Hypothalamus (tissue), 51 donors: ENCODE results near the gene CCDC142.

Experiments
- DNase-seq, 51 donors: peaks; one replicate each; lab custom pipeline; 2025; lab: John Stamatoyannopoulos, UW

CCDC142 gene

DNA sequence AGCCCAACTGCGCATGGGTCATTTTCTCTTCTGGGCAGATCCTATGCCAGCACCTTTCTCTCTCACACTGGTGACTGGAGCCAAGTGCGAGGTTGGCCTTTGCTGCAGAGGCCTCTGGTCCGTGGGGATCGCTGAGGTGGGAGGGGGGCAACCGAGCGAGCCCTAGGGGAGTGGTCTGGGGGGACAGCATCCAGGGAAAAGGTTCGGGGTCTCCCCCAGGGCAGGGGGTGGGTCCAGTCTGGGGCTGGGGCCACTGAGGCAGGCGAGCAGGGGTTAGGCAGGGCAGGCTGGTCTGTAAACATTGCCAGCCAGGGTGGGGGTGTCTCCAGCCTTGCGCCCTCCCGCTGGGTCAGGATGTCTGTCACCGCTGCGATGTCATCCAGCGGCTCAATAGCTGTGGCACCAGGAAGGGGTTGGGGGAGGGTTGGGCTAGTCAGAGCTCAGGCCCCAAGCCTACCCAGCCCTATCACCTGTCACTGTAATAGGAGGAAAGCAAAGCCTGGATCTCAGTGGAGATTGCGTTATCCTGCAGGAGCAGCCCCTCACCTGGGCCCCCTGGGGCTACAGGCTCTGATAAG lies 56.5 kb downstream of the CCDC142 start:
- no peak for DNase-seq

DNA sequence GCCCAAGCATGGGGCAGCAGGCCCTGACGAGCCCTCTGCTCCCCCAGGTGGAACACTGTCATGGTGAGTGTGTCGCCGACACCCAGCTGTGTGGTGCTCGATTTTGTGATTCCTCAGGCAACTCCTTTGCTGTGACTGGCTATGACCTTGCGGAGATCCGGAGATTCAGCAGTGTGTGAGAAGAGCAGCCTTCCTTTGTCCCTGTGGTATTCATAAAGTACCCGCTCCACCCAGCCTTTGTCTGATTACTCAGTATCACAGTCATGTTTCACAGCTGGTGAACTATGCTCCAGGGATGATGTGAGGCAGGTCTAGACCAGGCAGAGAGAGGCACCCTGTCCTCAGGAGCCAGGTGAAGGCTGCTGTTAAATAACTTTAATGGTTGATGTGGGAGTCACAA lies 57.3 kb downstream of the CCDC142 start:
- DNase-seq = no peak

DNA sequence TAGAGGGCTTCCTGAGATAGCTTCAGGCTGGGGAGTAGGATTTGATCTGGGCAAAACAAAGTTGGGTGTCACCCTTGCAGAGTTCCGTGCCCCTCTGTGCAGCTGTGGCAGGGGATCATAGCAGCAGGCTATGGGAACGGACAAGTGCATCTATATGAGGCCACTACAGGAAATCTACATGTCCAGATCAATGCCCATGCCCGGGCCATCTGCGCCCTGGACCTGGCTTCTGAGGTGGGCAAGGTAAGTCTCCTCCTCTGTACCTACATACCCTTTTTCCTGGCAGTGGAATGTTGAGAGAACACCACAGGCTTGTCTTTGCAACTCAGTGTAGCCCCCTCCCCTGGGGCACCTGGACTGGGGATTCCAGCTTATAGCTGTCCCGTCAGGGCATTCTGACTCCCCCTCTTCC lies 57.8 kb downstream of the CCDC142 start:
- no peak for DNase-seq

DNA sequence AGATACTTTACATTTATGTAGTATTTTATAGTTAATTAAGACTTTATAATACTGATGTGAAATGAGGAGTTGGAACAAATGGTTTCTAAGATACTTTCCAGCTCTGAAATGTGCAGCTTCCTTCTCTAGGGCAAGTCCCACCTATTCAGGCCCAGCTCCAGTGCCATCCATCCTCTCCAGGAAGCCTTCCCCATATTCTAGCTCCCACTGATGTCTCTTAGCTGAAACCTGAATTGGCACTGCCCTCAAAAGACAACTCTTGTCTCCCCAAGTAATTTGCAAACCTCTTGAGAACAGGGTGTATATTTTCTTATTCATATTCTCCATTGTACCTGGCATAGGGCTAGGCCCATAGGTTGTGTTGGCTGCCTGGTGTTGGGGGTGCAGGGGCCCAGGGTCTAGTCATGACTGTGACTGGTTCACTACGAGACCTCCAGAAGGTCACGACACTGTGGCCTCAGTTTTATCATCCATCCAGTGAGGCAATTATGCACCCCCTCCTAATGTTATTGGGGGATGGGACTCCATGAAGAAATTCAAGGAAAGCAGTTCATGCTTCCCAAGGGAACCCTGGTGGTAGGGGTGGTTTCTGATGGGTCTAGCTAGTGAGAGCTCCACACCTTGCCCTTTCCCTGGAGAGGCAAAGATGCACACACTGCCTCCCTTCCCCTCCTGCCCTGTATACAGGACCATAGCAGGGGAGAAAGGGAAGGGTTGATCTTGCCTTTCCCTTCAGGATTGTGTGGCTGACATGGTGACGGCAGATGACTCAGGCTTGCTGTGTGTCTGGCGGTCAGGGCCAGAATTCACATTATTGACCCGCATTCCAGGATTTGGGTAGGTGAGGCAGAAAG lies 58.4 kb downstream of the CCDC142 start:
- DNase-seq = no peak
